ENCODE results near the gene LARP1.
"Not testable (repeated sequence)": the region's sequence is repeated elsewhere in the genome, so short reads cannot be mapped to it uniquely, and the experiment has no call there.

LARP1 gene

GRCh38 chr5:154732212-154732611 is 23.0 kb upstream of the LARP1 start:
- no peak overlapping the region for H3K4me3 ChIP-seq
- H3K27ac ChIP-seq = no peak overlapping the region

GRCh38 chr5:154734370-154735248 is 20.6 kb upstream of the LARP1 start:
- H3K4me3 ChIP-seq = no peak overlapping the region
- H3K27ac ChIP-seq = no peak overlapping the region

- H3K4me3 ChIP-seq, H3K27ac ChIP-seq: not testable (repeated sequence)
Measured at GRCh38 chr5:154735362-154735761, 19.8 kb upstream of the LARP1 start.

- not testable (repeated sequence) for H3K27ac ChIP-seq, H3K4me3 ChIP-seq
Measured at GRCh38 chr5:154736372-154736771, 18.8 kb upstream of the LARP1 start.

DNA sequence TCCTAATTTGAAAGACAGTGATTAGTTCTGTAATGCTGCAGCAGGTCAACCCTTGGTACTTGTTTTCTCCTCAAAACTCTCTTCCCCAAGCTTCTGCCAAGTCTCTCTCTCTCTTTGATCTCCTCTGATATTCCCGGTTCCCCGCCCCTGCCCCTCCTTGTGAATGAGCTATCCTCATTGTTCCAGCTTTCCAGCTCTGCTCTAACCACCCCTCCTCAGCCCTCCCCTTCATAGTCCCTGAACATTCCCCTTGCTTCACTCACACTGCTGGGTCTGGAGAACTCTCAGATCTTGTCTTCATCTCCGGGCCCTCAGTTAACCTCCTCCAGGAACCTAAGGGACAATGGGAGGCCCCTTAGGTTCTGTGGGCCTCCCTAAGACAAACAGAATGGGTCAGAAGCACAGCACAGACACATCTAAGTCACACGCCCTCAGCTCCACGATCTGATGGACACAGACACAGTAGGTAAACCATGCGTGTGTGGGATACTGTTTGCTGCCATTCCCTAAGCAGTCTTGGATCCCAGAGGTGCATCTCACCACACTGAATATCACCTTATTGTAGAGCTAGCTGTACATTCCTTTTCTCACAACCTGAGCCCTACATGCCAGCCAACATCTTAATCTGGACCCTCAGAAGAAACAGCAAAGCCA is 17.4 kb upstream of the LARP1 start:
- H3K4me3 ChIP-seq = no peak overlapping the region
- no peak overlapping the region for H3K27ac ChIP-seq

DNA sequence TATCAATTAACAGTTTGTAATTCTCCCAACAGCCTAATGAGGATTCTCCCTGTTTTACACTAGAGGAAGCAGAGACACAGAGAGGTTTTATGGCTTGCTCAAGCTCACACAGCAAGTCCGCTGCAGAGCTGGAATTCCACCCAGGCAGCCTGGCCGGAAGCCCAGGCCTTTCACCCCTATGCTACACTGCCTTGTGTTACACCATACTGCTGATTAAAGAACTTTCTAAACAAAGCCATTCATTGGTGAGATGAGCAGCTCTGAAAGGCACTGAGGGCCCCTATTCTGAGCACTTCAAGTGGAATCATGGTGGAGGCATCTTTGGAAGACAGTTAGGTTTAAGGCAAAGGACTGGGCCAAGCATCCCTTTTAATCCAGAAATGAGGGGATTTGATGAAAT is 14.7 kb upstream of the LARP1 start:
- H3K27ac ChIP-seq = no peak overlapping the region
- H3K4me3 ChIP-seq = no peak overlapping the region

GRCh38 chr5:154740957-154741356 is 14.2 kb upstream of the LARP1 start:
- no peak overlapping the region for H3K27ac ChIP-seq
- H3K4me3 ChIP-seq = no peak overlapping the region

GRCh38 chr5:154741415-154741814 is 13.8 kb upstream of the LARP1 start:
- no peak overlapping the region for H3K4me3 ChIP-seq
- no peak overlapping the region for H3K27ac ChIP-seq

DNA sequence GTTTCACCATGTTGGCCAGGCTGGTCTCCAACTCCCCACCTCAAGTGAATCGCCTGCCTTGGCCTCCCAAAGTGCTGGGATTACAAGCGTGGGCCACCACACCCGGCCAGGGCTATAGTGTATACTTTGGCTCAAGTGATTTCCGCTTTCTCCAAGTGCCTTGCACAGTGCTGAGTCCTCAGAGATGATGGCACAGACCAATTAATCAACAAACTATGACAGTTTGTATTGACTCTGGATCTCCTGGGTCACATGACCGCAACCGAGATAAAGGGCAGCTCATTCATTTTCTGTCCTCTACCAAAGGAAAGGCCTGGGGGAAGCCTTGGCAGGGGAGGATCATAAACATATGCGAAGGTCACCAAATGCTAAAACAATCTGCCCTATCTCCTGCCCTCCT is 11.4 kb upstream of the LARP1 start:
- no peak overlapping the region for H3K4me3 ChIP-seq
- no peak overlapping the region for H3K27ac ChIP-seq

DNA sequence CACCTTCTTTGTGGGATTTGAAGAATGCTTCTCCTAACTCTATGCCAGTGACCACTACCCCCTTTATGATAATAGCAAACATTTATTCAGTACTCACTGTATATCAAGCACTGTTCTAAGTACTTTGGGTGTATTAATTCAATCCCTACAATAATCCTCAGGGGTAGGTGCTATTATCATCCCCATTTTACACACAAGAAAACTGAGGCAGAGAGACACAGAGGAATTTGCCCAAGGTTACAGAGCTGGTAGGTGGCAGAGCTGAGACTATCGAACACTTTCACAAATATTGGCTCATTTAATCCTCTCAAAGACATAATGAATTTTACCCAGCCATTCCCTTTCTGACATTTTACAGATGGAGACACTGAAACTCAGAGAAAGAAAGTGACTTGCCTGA is 9.8 kb upstream of the LARP1 start:
- H3K4me3 ChIP-seq = no peak overlapping the region
- H3K27ac ChIP-seq = no peak overlapping the region

- Histone ChIP-seq H3K4me3 (no peak overlapping the region), H3K27ac (peak overlapping the region in 1 of 21 experiments; percentile 1)
Measured at GRCh38 chr5:154749491-154749890, 5.7 kb upstream of the LARP1 start.

- H3K27ac ChIP-seq, H3K4me3 ChIP-seq: not testable (repeated sequence)
Measured at GRCh38 chr5:154750641-154751040, 4.5 kb upstream of the LARP1 start.

- Histone ChIP-seq H3K27ac (no peak overlapping the region), H3K4me3 (no peak overlapping the region)
Measured at GRCh38 chr5:154751854-154752253, 3.3 kb upstream of the LARP1 start.

- Histone ChIP-seq H3K27ac (peak overlapping the region in 18 of 21 experiments; percentile 80 to 99 (median 95)), H3K4me3 (peak overlapping the region in 2 of 7 experiments; percentile 98 to 99)
Measured at GRCh38 chr5:154753792-154754191, 1.4 kb upstream of the LARP1 start.

GRCh38 chr5:154754460-154755360 is 467 bp upstream of the LARP1 start:
- peak overlapping the region; percentile 86 to 99 (median 98) for H3K27ac ChIP-seq
- H3K4me3 ChIP-seq = peak overlapping the region; percentile 94 to 100 (median 98)

DNA sequence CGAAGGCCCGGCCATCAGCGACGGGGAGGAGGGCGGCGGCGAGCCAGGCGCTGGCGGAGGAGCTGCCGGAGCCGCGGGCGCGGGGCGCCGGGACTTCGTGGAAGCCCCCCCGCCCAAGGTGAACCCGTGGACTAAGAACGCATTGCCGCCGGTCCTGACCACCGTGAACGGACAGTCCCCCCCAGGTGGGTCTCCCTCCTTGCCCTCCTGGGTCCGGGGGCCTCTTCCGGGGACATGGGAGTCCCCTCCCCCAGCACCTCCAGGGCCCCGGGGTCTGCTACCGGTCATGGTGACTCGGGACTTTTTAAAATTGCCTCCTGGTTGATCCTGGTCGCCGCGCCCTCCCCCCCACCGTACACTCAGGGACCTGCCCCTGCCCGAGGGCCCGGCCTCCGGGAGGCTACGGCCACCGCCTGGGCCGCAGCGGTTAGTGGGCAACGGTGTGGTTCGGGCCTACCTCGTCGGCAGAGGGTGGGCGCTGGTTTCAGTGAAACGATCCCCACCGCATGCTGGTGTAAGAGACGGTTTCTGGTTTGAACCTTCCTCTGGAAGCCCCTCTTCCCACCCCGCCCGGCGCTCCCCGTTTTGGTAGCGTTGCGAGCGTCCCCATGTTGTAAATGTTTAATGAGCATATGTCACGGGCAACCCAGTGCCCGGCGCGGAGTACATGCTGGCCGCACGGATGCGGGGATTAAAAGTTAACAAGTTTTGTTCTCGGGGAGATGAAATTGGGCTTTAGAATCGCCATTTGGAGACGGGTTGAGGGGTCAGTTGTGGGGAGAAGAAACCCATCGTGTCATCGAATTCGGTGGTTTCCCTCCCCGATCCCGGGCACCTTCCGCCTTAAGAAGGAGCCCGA is 1.1 kb downstream of the LARP1 start:
- H3K27ac ChIP-seq = peak overlapping the region; percentile 86 to 99 (median 98)
- peak overlapping the region; percentile 94 to 100 (median 98) for H3K4me3 ChIP-seq

GRCh38 chr5:154756868-154757813 is 2.0 kb downstream of the LARP1 start:
- Histone ChIP-seq H3K4me3 (peak overlapping the region; percentile 94 to 100 (median 98)), H3K27ac (peak overlapping the region; percentile 86 to 99 (median 98))

- Histone ChIP-seq H3K27ac (peak overlapping the region in 16 of 21 experiments; percentile 16 to 99 (median 96)), H3K4me3 (peak overlapping the region in 5 of 7 experiments; percentile 94 to 99 (median 98))
Measured at GRCh38 chr5:154757814-154758406, 2.7 kb downstream of the LARP1 start.

All from skin epidermis (tissue), 12 donors.